ENCODE results near the gene ALCAM. TPM values are rescaled to one million over a fixed set of nuclear protein-coding genes. Genes with fewer than 3 reads are reported as not detected.

Gene ALCAM
- polyA plus RNA-seq, 4 donors: 9.2 to 27.9 (median 12.5) TPM

DNA sequence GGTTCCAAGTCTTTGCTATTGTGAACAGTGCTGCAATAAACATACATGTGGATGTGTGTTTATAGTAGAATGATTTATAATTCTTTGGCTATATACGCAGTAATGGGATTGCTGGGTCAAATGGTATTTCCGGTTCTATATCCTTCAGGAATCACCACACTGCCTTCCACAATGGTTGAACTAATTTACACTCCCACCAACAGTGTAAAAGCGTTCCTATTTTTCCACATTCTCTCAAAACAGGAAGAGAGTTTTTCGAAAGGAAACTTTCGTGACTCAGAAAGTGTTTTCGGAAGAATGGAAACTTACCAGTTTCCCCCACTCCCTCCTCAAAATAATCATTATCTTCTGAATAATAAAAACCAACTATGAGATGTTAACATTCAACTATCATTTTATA is 205.8 kb downstream of the ALCAM start:
- H3K4me3 ChIP-seq (ENCODE audit: low read depth in 1 of 3, low read length in 3 of 3): no peak overlapping the region
- no peaks in the 10 kb centered on the region for H3K9me3 ChIP-seq (ENCODE audit: control insufficient read depth in 2 of 2, insufficient read depth in 1 of 2, low read depth in 1 of 2, low read length in 1 of 2)
- no peaks in the 10 kb centered on the region for H3K27me3 ChIP-seq (ENCODE audit: control insufficient read depth in 3 of 3, insufficient read depth in 3 of 3, low read length in 3 of 3)
- H3K4me1 ChIP-seq (ENCODE audit: control insufficient read depth in 3 of 3, insufficient read depth in 2 of 3, low read depth in 1 of 3, low read length in 2 of 3): no peaks in the 10 kb centered on the region
- peaks cover 0 to 2% (median 0%) of the 10 kb centered on the region in 3 donors for H3K36me3 ChIP-seq (ENCODE audit: control insufficient read depth in 3 of 3, insufficient read depth in 2 of 3, low read depth in 1 of 3, low read length in 3 of 3)
- 88 to 96% (median 91%) methylated on average over 6 of the region's 6 CpGs for WGBS, 3 donors
- no peak overlapping the region for H3K27ac ChIP-seq (ENCODE audit: low read depth in 1 of 3, low read length in 2 of 3)
- DNase-seq (no peak), FAIRE-seq (no peak)

- Histone ChIP-seq H3K36me3 (ENCODE audit: control insufficient read depth in 3 of 3, insufficient read depth in 2 of 3, low read depth in 1 of 3, low read length in 3 of 3) (no peaks in the 10 kb centered on the region), H3K4me1 (ENCODE audit: control insufficient read depth in 3 of 3, insufficient read depth in 2 of 3, low read depth in 1 of 3, low read length in 2 of 3) (no peaks in the 10 kb centered on the region), H3K27ac (ENCODE audit: low read depth in 1 of 3, low read length in 2 of 3) (no peak overlapping the region), H3K9me3 (ENCODE audit: control insufficient read depth in 2 of 2, insufficient read depth in 1 of 2, low read depth in 1 of 2, low read length in 1 of 2) (peaks cover 0 to 9% of the 10 kb centered on the region in 2 donors), H3K27me3 (ENCODE audit: control insufficient read depth in 3 of 3, insufficient read depth in 3 of 3, low read length in 3 of 3) (no peaks in the 10 kb centered on the region), H3K4me3 (ENCODE audit: low read depth in 1 of 3, low read length in 3 of 3) (no peak overlapping the region)
- FAIRE-seq (no peak), DNase-seq (no peak)
- WGBS, 3 donors: 52 to 89% (median 80%) methylated on average over 1 of the region's 1 CpG
These were observed 212.7 kb downstream of the ALCAM start for GRCh38 chr3:105579439-105579838.

GRCh38 chr3:105580296-105580965 is 213.7 kb downstream of the ALCAM start:
- Histone ChIP-seq H3K27ac (ENCODE audit: low read depth in 1 of 3, low read length in 2 of 3) (no peak overlapping the region), H3K9me3 (ENCODE audit: control insufficient read depth in 2 of 2, insufficient read depth in 1 of 2, low read depth in 1 of 2, low read length in 1 of 2) (peaks cover 0 to 10% of the 10 kb centered on the region in 2 donors), H3K27me3 (ENCODE audit: control insufficient read depth in 3 of 3, insufficient read depth in 3 of 3, low read length in 3 of 3) (no peaks in the 10 kb centered on the region), H3K4me1 (ENCODE audit: control insufficient read depth in 3 of 3, insufficient read depth in 2 of 3, low read depth in 1 of 3, low read length in 2 of 3) (no peaks in the 10 kb centered on the region), H3K4me3 (ENCODE audit: low read depth in 1 of 3, low read length in 3 of 3) (no peak overlapping the region), H3K36me3 (ENCODE audit: control insufficient read depth in 3 of 3, insufficient read depth in 2 of 3, low read depth in 1 of 3, low read length in 3 of 3) (no peaks in the 10 kb centered on the region)
- DNase-seq (no peak), FAIRE-seq (no peak)
- 63 to 69% (median 67%) methylated on average over 7 of the region's 7 CpGs for WGBS, 3 donors

DNA sequence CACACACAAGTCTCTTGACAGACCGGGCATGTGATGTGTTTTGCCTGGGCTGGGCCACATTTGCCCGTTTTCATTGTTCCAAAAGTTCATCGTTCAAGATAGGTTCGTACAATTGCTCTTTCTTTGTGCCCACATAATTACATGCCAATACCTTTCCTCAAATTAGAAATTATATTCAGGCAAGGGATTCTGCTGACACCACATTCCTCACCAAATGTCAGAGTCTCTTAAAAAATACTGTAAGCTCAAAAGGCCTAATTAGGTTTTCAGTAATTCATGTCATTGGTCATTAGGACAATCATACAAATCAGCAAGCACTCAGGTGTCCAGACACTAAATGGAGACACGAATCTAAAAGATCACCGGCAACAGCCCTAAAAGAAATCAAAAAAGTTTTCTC is 215.3 kb downstream of the ALCAM start:
- FAIRE-seq (no peak), DNase-seq (no peak)
- Histone ChIP-seq H3K27me3 (ENCODE audit: control insufficient read depth in 3 of 3, insufficient read depth in 3 of 3, low read length in 3 of 3) (no peaks in the 10 kb centered on the region), H3K9me3 (ENCODE audit: control insufficient read depth in 2 of 2, insufficient read depth in 1 of 2, low read depth in 1 of 2, low read length in 1 of 2) (peaks cover 0 to 10% of the 10 kb centered on the region in 2 donors), H3K4me3 (ENCODE audit: low read depth in 1 of 3, low read length in 3 of 3) (no peak overlapping the region), H3K4me1 (ENCODE audit: control insufficient read depth in 3 of 3, insufficient read depth in 2 of 3, low read depth in 1 of 3, low read length in 2 of 3) (no peaks in the 10 kb centered on the region), H3K36me3 (ENCODE audit: control insufficient read depth in 3 of 3, insufficient read depth in 2 of 3, low read depth in 1 of 3, low read length in 3 of 3) (no peaks in the 10 kb centered on the region), H3K27ac (ENCODE audit: low read depth in 1 of 3, low read length in 2 of 3) (no peak overlapping the region)
- WGBS, 3 donors: 83 to 93% (median 88%) methylated on average over 6 of the region's 6 CpGs

GRCh38 chr3:105584003-105584790 is 217.5 kb downstream of the ALCAM start:
- DNase-seq (no peak), FAIRE-seq (no peak)

DNA sequence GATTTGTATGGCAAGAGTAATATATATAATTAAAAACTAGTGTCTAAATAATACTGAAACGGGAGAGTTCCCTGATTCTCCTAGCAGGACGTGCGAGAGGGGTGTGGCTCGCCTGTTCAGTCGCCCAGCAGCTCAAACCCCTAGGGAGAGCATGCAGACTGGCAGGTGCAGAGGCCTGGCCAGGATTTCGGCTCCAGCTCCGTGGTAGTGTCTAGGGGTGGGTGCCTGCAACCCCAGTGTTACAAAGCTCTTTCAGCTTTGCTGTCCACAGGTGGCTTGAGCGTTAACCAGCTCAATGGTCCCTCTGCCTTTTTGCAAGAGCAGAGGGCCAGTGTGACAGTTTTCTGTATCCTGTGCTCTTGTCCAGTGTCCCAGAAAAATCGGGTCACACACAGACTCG is 226.6 kb downstream of the ALCAM start:
- 86 to 89% (median 88%) methylated on average over 10 of the region's 10 CpGs for WGBS, 3 donors
- no peak overlapping the region for H3K27ac ChIP-seq (ENCODE audit: low read depth in 1 of 3, low read length in 2 of 3)
- FAIRE-seq: no peak
- H3K4me1 ChIP-seq (ENCODE audit: control insufficient read depth in 3 of 3, insufficient read depth in 2 of 3, low read depth in 1 of 3, low read length in 2 of 3): no peaks in the 10 kb centered on the region
- no peak for DNase-seq
- H3K36me3 ChIP-seq (ENCODE audit: control insufficient read depth in 3 of 3, insufficient read depth in 2 of 3, low read depth in 1 of 3, low read length in 3 of 3): no peaks in the 10 kb centered on the region
- no peaks in the 10 kb centered on the region for H3K27me3 ChIP-seq (ENCODE audit: control insufficient read depth in 3 of 3, insufficient read depth in 3 of 3, low read length in 3 of 3)
- H3K9me3 ChIP-seq (ENCODE audit: control insufficient read depth in 2 of 2, insufficient read depth in 1 of 2, low read depth in 1 of 2, low read length in 1 of 2): no peaks in the 10 kb centered on the region
- no peak overlapping the region for H3K4me3 ChIP-seq (ENCODE audit: low read depth in 1 of 3, low read length in 3 of 3)

More at GRCh38 chr3:105584003-105584790, 217.5 kb downstream of the ALCAM start:
- peaks cover 0 to 10% of the 10 kb centered on the region in 2 donors for H3K9me3 ChIP-seq (ENCODE audit: control insufficient read depth in 2 of 2, insufficient read depth in 1 of 2, low read depth in 1 of 2, low read length in 1 of 2)
- no peaks in the 10 kb centered on the region for H3K27me3 ChIP-seq (ENCODE audit: control insufficient read depth in 3 of 3, insufficient read depth in 3 of 3, low read length in 3 of 3)
- 86 to 93% (median 88%) methylated on average over 3 of the region's 3 CpGs for WGBS, 3 donors
- H3K27ac ChIP-seq (ENCODE audit: low read depth in 1 of 3, low read length in 2 of 3): no peak overlapping the region
- no peak overlapping the region for H3K4me3 ChIP-seq (ENCODE audit: low read depth in 1 of 3, low read length in 3 of 3)
- H3K4me1 ChIP-seq (ENCODE audit: control insufficient read depth in 3 of 3, insufficient read depth in 2 of 3, low read depth in 1 of 3, low read length in 2 of 3): no peaks in the 10 kb centered on the region
- no peaks in the 10 kb centered on the region for H3K36me3 ChIP-seq (ENCODE audit: control insufficient read depth in 3 of 3, insufficient read depth in 2 of 3, low read depth in 1 of 3, low read length in 3 of 3)

GRCh38 chr3:105594219-105594618 is 227.5 kb downstream of the ALCAM start:
- Histone ChIP-seq H3K4me1 (ENCODE audit: control insufficient read depth in 3 of 3, insufficient read depth in 2 of 3, low read depth in 1 of 3, low read length in 2 of 3) (no peaks in the 10 kb centered on the region), H3K4me3 (ENCODE audit: low read depth in 1 of 3, low read length in 3 of 3) (no peak overlapping the region), H3K27me3 (ENCODE audit: control insufficient read depth in 3 of 3, insufficient read depth in 3 of 3, low read length in 3 of 3) (no peaks in the 10 kb centered on the region), H3K27ac (ENCODE audit: low read depth in 1 of 3, low read length in 2 of 3) (no peak overlapping the region), H3K9me3 (ENCODE audit: control insufficient read depth in 2 of 2, insufficient read depth in 1 of 2, low read depth in 1 of 2, low read length in 1 of 2) (no peaks in the 10 kb centered on the region), H3K36me3 (ENCODE audit: control insufficient read depth in 3 of 3, insufficient read depth in 2 of 3, low read depth in 1 of 3, low read length in 3 of 3) (no peaks in the 10 kb centered on the region)
- no peak for DNase-seq
- 91 to 100% (median 94%) methylated on average over 1 of the region's 1 CpG for WGBS, 3 donors
- FAIRE-seq: no peak

- FAIRE-seq: no peak
- Histone ChIP-seq H3K27ac (ENCODE audit: low read depth in 1 of 3, low read length in 2 of 3) (no peak overlapping the region), H3K9me3 (ENCODE audit: control insufficient read depth in 2 of 2, insufficient read depth in 1 of 2, low read depth in 1 of 2, low read length in 1 of 2) (no peaks in the 10 kb centered on the region), H3K4me1 (ENCODE audit: control insufficient read depth in 3 of 3, insufficient read depth in 2 of 3, low read depth in 1 of 3, low read length in 2 of 3) (no peaks in the 10 kb centered on the region), H3K4me3 (ENCODE audit: low read depth in 1 of 3, low read length in 3 of 3) (no peak overlapping the region), H3K36me3 (ENCODE audit: control insufficient read depth in 3 of 3, insufficient read depth in 2 of 3, low read depth in 1 of 3, low read length in 3 of 3) (no peaks in the 10 kb centered on the region), H3K27me3 (ENCODE audit: control insufficient read depth in 3 of 3, insufficient read depth in 3 of 3, low read length in 3 of 3) (no peaks in the 10 kb centered on the region)
- DNase-seq: no peak
- WGBS, 3 donors: 52 to 64% (median 59%) methylated on average over 3 of the region's 3 CpGs
These were observed 231.5 kb downstream of the ALCAM start for GRCh38 chr3:105598042-105598796.

All from small intestine (tissue), 7 donors.